PFSK-1 (cell line): Measurements from ENCODE around the gene SLC4A2.

Experiments
- POLR2AphosphoS5 ChIP-seq: IDR thresholded peaks from 2 replicates; pipeline ENCODE4 v1.6.1; 2012; ENCODE audit warnings: low read depth, mild to moderate bottlenecking, control low read depth, low read length, moderate library complexity
- SIN3A ChIP-seq: IDR thresholded peaks from 2 replicates; pipeline ENCODE4 v1.6.1; 2012; ENCODE audit warnings: mild to moderate bottlenecking, low read length, moderate library complexity, borderline replicate concordance; ENCODE audit not compliant: insufficient read depth
- TF ChIP-seq, protein P1 (sequence below), 2 experiments: IDR thresholded peaks; 2 replicates each; pipeline versions ENCODE4 v1.6.1 to v1.8.0; 2011 to 2012; ENCODE audit warnings: low read depth in 2 of 2, low read length in 2 of 2, control low read depth in 1 of 2, inconsistent platforms in 1 of 2, mild to moderate bottlenecking in 1 of 2, moderate library complexity in 1 of 2; ENCODE audit not compliant: insufficient read depth in 1 of 2

DNA sequence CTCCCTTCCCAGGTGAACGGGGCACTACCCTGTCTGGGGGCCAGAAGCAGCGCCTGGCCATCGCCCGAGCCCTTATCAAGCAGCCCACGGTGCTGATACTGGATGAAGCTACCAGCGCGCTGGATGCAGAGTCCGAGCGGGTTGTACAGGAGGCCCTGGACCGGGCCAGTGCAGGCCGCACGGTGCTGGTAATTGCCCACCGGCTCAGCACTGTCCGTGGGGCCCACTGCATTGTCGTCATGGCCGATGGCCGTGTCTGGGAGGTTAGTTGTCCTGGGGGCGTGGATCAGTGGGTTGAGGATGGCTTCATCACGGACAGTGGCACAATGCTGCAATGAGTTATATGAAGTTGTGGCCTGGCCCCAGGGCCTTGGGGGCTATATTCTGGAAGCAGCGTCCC, 15.4 kb upstream of the SLC4A2 start:
- TF ChIP-seq, protein P1, sequence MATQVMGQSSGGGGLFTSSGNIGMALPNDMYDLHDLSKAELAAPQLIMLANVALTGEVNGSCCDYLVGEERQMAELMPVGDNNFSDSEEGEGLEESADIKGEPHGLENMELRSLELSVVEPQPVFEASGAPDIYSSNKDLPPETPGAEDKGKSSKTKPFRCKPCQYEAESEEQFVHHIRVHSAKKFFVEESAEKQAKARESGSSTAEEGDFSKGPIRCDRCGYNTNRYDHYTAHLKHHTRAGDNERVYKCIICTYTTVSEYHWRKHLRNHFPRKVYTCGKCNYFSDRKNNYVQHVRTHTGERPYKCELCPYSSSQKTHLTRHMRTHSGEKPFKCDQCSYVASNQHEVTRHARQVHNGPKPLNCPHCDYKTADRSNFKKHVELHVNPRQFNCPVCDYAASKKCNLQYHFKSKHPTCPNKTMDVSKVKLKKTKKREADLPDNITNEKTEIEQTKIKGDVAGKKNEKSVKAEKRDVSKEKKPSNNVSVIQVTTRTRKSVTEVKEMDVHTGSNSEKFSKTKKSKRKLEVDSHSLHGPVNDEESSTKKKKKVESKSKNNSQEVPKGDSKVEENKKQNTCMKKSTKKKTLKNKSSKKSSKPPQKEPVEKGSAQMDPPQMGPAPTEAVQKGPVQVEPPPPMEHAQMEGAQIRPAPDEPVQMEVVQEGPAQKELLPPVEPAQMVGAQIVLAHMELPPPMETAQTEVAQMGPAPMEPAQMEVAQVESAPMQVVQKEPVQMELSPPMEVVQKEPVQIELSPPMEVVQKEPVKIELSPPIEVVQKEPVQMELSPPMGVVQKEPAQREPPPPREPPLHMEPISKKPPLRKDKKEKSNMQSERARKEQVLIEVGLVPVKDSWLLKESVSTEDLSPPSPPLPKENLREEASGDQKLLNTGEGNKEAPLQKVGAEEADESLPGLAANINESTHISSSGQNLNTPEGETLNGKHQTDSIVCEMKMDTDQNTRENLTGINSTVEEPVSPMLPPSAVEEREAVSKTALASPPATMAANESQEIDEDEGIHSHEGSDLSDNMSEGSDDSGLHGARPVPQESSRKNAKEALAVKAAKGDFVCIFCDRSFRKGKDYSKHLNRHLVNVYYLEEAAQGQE (IDR thresholded peaks at IDR 0.05; ENCODE audit: insufficient read depth in 1 of 2, low read depth in 2 of 2, low read length in 2 of 2) = no peak
- TF ChIP-seq POLR2AphosphoS5 = no peak
- no peak for TF ChIP-seq SIN3A
